Measurements from ENCODE around the gene ADARB1. TPM values are rescaled to one million over a fixed set of nuclear protein-coding genes. Genes with fewer than 3 reads are reported as not detected.

Gene ADARB1
- total and polyA plus RNA-seq, 2 donors (not counting 1 experiment from before 2014, with no cell fraction given), result 17.1 to 33.3 TPM

- Histone ChIP-seq H4K20me1 (ENCODE audit: control insufficient read depth, insufficient read depth, low read length, poor library complexity, severe bottlenecking) (no peaks in the 10 kb centered on the region), H3K4me2 (replicated peaks; ENCODE audit: low read depth, low read length, poor library complexity, severe bottlenecking) (no peak overlapping the region), H2AFZ (ENCODE audit: insufficient read depth, low read depth, low read length, poor library complexity, severe bottlenecking) (no peak overlapping the region), H3K4me1 (ENCODE audit: control insufficient read depth in 2 of 2, insufficient read depth in 2 of 2, low read length in 2 of 2) (no peaks in the 10 kb centered on the region), H3K79me2 (ENCODE audit: control insufficient read depth, insufficient read depth, low read length) (no peaks in the 10 kb centered on the region), H3K4me3 (ENCODE audit: control extremely low read depth in 1 of 5, extremely low read depth in 1 of 5, insufficient read depth in 1 of 5, low read depth in 2 of 5, low read length in 4 of 5) (no peak overlapping the region), H3K27me3 (replicated peaks in 1 of 4; ENCODE audit: control extremely low read depth in 1 of 4, control insufficient read depth in 3 of 4, insufficient read depth in 4 of 4, low read length in 3 of 4) (no peaks in the 10 kb centered on the region), H3K27ac (ENCODE audit: low read length in 2 of 2) (no peak overlapping the region), H3K9me3 (ENCODE audit: control extremely low read depth in 1 of 3, control insufficient read depth in 2 of 3, insufficient read depth in 1 of 3, low read length in 2 of 3) (no peaks in the 10 kb centered on the region), H3K9ac (ENCODE audit: low read length) (no peak overlapping the region), H3K36me3 (replicated peaks in 1 of 2; ENCODE audit: control extremely low read depth in 1 of 2, control insufficient read depth in 1 of 2, extremely low read depth in 1 of 2, insufficient read depth in 2 of 2, low read length in 1 of 2) (no peaks in the 10 kb centered on the region)
- Mint-ChIP-seq H3K27me3 (no peaks in the 10 kb centered on the region), H3K4me1 (no peaks in the 10 kb centered on the region), H3K9me3 (ENCODE audit: insufficient read depth) (no peaks in the 10 kb centered on the region), H3K4me3 (no peak overlapping the region), H3K27ac (no peak overlapping the region)
- WGBS (ENCODE audit: insufficient coverage), result 97% methylated on average over 7 of the region's 18 CpGs
- DNase-seq (no peak), ATAC-seq (ENCODE audit: low read depth) (no peak)
- TF ChIP-seq EZH2 (IDR thresholded peaks at IDR 0.05; ENCODE audit: borderline replicate concordance, insufficient read depth, low read depth, low read length, poor library complexity, severe bottlenecking), result no peak
- TF ChIP-seq CTCF (IDR thresholded peaks at IDR 0.05), result no peak
- intact Hi-C loops (cut with micrococcal nuclease), result no loop called here
- ChIA-PET POLR2A (no interaction called here), CTCF (interaction anchor here (1.6 to 2.1 kb wide), 3 partner anchors 61 to 118 kb away, joined by 4 to 9 read pairs (median 5); no protein-coding TSS in a partner anchor)
These were observed 6.7 kb upstream of the ADARB1 start for GRCh38 chr21:45067462-45068285.

- TF ChIP-seq EZH2 (IDR thresholded peaks at IDR 0.05; ENCODE audit: borderline replicate concordance, insufficient read depth, low read depth, low read length, poor library complexity, severe bottlenecking) (no peak), CTCF (IDR thresholded peaks at IDR 0.05) (no peak)
- H3K4me3 ChIP-seq (ENCODE audit: control extremely low read depth in 1 of 5, extremely low read depth in 1 of 5, insufficient read depth in 1 of 5, low read depth in 2 of 5, low read length in 4 of 5), result no peak overlapping the region
- H3K4me1 ChIP-seq (ENCODE audit: control insufficient read depth in 2 of 2, insufficient read depth in 2 of 2, low read length in 2 of 2), result peaks cover 6 to 8% of the 10 kb centered on the region in 2 donors
- DNase-seq, result no peak
- no peak overlapping the region for H2AFZ ChIP-seq (ENCODE audit: insufficient read depth, low read depth, low read length, poor library complexity, severe bottlenecking)
- H3K27me3 Mint-ChIP-seq, result no peaks in the 10 kb centered on the region
- no peak overlapping the region for H3K27ac ChIP-seq (ENCODE audit: low read length in 2 of 2)
- H3K79me2 ChIP-seq (ENCODE audit: control insufficient read depth, insufficient read depth, low read length), result no peaks in the 10 kb centered on the region
- H3K4me3 Mint-ChIP-seq, result no peak overlapping the region
- H3K27ac Mint-ChIP-seq, result no peak overlapping the region
- peaks cover 4% of the 10 kb centered on the region for H3K4me1 Mint-ChIP-seq
- H3K36me3 ChIP-seq (replicated peaks in 1 of 2; ENCODE audit: control extremely low read depth in 1 of 2, control insufficient read depth in 1 of 2, extremely low read depth in 1 of 2, insufficient read depth in 2 of 2, low read length in 1 of 2), result no peaks in the 10 kb centered on the region
- no peaks in the 10 kb centered on the region for H3K27me3 ChIP-seq (replicated peaks in 1 of 4; ENCODE audit: control extremely low read depth in 1 of 4, control insufficient read depth in 3 of 4, insufficient read depth in 4 of 4, low read length in 3 of 4)
- no peak overlapping the region for H3K4me2 ChIP-seq (replicated peaks; ENCODE audit: low read depth, low read length, poor library complexity, severe bottlenecking)
- no peaks in the 10 kb centered on the region for H3K9me3 ChIP-seq (ENCODE audit: control extremely low read depth in 1 of 3, control insufficient read depth in 2 of 3, insufficient read depth in 1 of 3, low read length in 2 of 3)
- WGBS (ENCODE audit: insufficient coverage), result 93% methylated on average over 11 of the region's 11 CpGs
- CTCF ChIA-PET, result interaction anchor here (0.6 to 1.3 kb wide), 2 partner anchors 49 to 59 kb away, joined by 3 to 6 read pairs; no protein-coding TSS in a partner anchor
- POLR2A ChIA-PET, result no interaction called here
- ATAC-seq (ENCODE audit: low read depth), result no peak
- no peaks in the 10 kb centered on the region for H3K9me3 Mint-ChIP-seq (ENCODE audit: insufficient read depth)
- intact Hi-C loops (cut with micrococcal nuclease), result no loop called here
- no peak overlapping the region for H3K9ac ChIP-seq (ENCODE audit: low read length)
- no peaks in the 10 kb centered on the region for H4K20me1 ChIP-seq (ENCODE audit: control insufficient read depth, insufficient read depth, low read length, poor library complexity, severe bottlenecking)
These were observed 5.3 kb upstream of the ADARB1 start for GRCh38 chr21:45069085-45069484.

All from B cell (primary cell).